ENCODE measurements around the gene USH2A.

- TF ChIP-seq POLR2A (IDR thresholded peaks at IDR 0.05) (no peak), CTCF (IDR thresholded peaks at IDR 0.05) (no peak), POLR2AphosphoS5 (IDR thresholded peaks at IDR 0.05) (no peak)
These were observed 661.8 kb downstream of the USH2A start for GRCh38 chr1:215761446-215761845.

All from breast epithelium (tissue), 3 donors.